HepG2 (cell line): ENCODE data around the gene CENPB. TPM values are rescaled to one million over a fixed set of nuclear protein-coding genes. Genes with fewer than 3 reads are reported as not detected.

Source experiments
- AHR ChIP-seq: IDR thresholded peaks from 2 replicates; pipeline ENCODE4 v1.6.1; 2018; ENCODE audit warnings: missing genetic modification reagents, missing compliant biosample characterization
- ATF7-NPFF ChIP-seq: sonication (generic); formaldehyde crosslinking; IDR thresholded peaks from 2 replicates; pipeline ENCODE4 v1.8.1; 2023; ENCODE audit warnings: mild to moderate bottlenecking, low read depth, missing genetic modification reagents, moderate library complexity
- CREM ChIP-seq, 2 experiments: sonication (generic) in 1 of 2; formaldehyde crosslinking in 1 of 2; IDR thresholded peaks; 2 replicates each; pipeline versions ENCODE4 v1.4.0 to v1.6.1; 2016 to 2020; ENCODE audit warnings: antibody characterized with exemption in 1 of 2, mild to moderate bottlenecking in 1 of 2, missing genetic modification reagents in 1 of 2
- DMAP1 ChIP-seq: IDR thresholded peaks from 2 replicates; pipeline ENCODE4 v1.6.1; 2016
- FOXO1 ChIP-seq: sonication (generic); formaldehyde crosslinking; IDR thresholded peaks from 2 replicates; pipeline ENCODE4 v1.4.0; 2020; ENCODE audit warnings: missing genetic modification reagents
- HNRNPL ChIP-seq: fragments of 200-400 bp; formaldehyde crosslinking; IDR thresholded peaks from 2 replicates; pipeline ENCODE4 v1.6.1; 2017; ENCODE audit warnings: mild to moderate bottlenecking, low read depth, low read length
- KLF16 ChIP-seq, 2 experiments: sonication (generic) in 1 of 2; formaldehyde crosslinking in 1 of 2; IDR thresholded peaks; 2 replicates each; pipeline versions ENCODE4 v1.6.1 to v1.8.0; 2016 to 2023; ENCODE audit warnings: missing genetic modification reagents in 2 of 2, missing compliant biosample characterization in 1 of 2
- NCOR1 ChIP-seq: fragments of 200-600 bp; sonication (generic); IDR thresholded peaks from 2 replicates; pipeline ENCODE4 v1.7.0; 2017; ENCODE audit warnings: antibody characterized with exemption, low read length, borderline replicate concordance
- PHB2 ChIP-seq: fragments of 450-650 bp; IDR thresholded peaks from 2 replicates; pipeline ENCODE4 v1.6.1; 2018; ENCODE audit not compliant: partially characterized antibody
- REPIN1 ChIP-seq: sonication (generic); formaldehyde crosslinking; IDR thresholded peaks from 2 replicates; pipeline ENCODE4 v1.8.0; 2022; ENCODE audit warnings: missing genetic modification reagents, low read depth, mild to moderate bottlenecking, borderline replicate concordance
- RORA ChIP-seq: sonication (generic); formaldehyde crosslinking; IDR thresholded peaks from 2 replicates; pipeline ENCODE4 v1.5.0; 2020; ENCODE audit warnings: mild to moderate bottlenecking, missing genetic modification reagents, moderate library complexity
- ZNF496 ChIP-seq: sonication (generic); formaldehyde crosslinking; IDR thresholded peaks from 2 replicates; pipeline ENCODE4 v1.8.1; 2023; ENCODE audit warnings: mild to moderate bottlenecking, moderate library complexity, missing genetic modification reagents; ENCODE audit not compliant: insufficient replicate concordance
- ZNF501 ChIP-seq: sonication (generic); formaldehyde crosslinking; IDR thresholded peaks from 2 replicates; pipeline ENCODE4 v1.5.1; 2020; ENCODE audit warnings: mild to moderate bottlenecking, moderate library complexity, missing genetic modification reagents
- ZNF547 ChIP-seq: sonication (generic); formaldehyde crosslinking; IDR thresholded peaks from 2 replicates; pipeline ENCODE4 v1.5.1; 2020; ENCODE audit warnings: mild to moderate bottlenecking, missing genetic modification reagents
- ZNF709 ChIP-seq: sonication (generic); formaldehyde crosslinking; IDR thresholded peaks from 2 replicates; pipeline ENCODE4 v1.5.0; 2020; ENCODE audit warnings: mild to moderate bottlenecking, missing genetic modification reagents
- polyA plus RNA-seq, 8 experiments: library from polyadenylated mRNA; depleted of rRNA in 3 of 8; stranded (reverse) in 7 of 8; unstranded in 1 of 8; fragments of >200 nt; fragmentation: Illumina TruSeq in 4 of 8; extraction: Trizol in 4 of 8; gene quantifications; 2 replicates each; pipeline versions ENCODE4 v1.2.1 to v1.2.3, GENCODE V29; 2011 to 2016; ENCODE audit warnings: low read depth in 4 of 8, missing spikeins in 1 of 8, mixed read lengths in 1 of 8; ENCODE audit not compliant: insufficient read depth in 1 of 8
- total RNA-seq, 5 experiments: library from RNA; depleted of rRNA; stranded (reverse); fragments of >200 nt; fragmentation: Illumina TruSeq; extraction: Trizol; gene quantifications; 2 replicates each; pipeline ENCODE4 v1.2.3, GENCODE V29; 2016; ENCODE audit warnings: low read depth in 1 of 5
- TF ChIP-seq, protein P1 (sequence below): sonication (generic); formaldehyde crosslinking; IDR thresholded peaks from 2 replicates; pipeline ENCODE4 v1.4.0; 2020; ENCODE audit warnings: mild to moderate bottlenecking, missing genetic modification reagents
- TF ChIP-seq, protein P2 (sequence below): sonication (generic); formaldehyde crosslinking; IDR thresholded peaks from 2 replicates; pipeline ENCODE4 v1.4.0; 2020; ENCODE audit warnings: missing genetic modification reagents
- TF ChIP-seq, protein P3 (sequence below): sonication (generic); formaldehyde crosslinking; IDR thresholded peaks from 2 replicates; pipeline ENCODE4 v1.5.1; 2020; ENCODE audit warnings: mild to moderate bottlenecking, moderate library complexity, missing genetic modification reagents
- TF ChIP-seq, protein P4 (sequence below), 2 experiments: IDR thresholded peaks; 2 replicates each; pipeline ENCODE4 v1.6.1; 2011 to 2012; ENCODE audit warnings: low read length in 2 of 2, borderline replicate concordance in 1 of 2, low read depth in 1 of 2, mild to moderate bottlenecking in 1 of 2, moderate library complexity in 1 of 2

Gene CENPB
- total and polyA plus RNA-seq, 2 of the 13 experiments (the other 11 are each of a cell fraction or from before 2014, with no cell fraction given): 10.4 to 54.5 TPM

DNA sequence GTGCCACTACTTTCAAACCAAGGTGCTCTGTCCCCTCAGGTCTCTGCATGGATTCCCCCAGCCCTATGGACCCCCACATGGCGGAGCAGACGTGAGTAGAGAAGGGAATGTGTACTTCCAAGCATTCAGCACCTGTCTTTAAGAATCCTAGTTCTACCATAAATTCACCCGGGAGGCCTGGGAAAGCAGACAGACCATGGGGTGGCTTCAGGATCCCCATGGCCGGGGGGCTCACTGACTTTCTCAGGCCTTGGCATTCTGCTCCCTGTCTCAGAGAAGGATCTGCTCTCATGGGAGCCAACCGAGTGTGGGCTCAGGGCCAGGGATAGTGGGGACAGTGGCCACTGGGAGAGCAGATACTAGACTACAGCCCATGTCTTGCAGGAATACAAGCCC is 11.8 kb upstream of the CENPB start (continued):
- TF ChIP-seq AHR (CRISPR knock-in tag) (0 out of 2 replicates have a peak, but pooled peaks have one; percentile 32), PHB2 (no peak), ZNF501 (CRISPR knock-in tag) (peak; percentile 54; the same call in 1 of the 2 replicates), FOXO1 (CRISPR knock-in tag) (0 out of 2 replicates have a peak, but pooled peaks have one; percentile 3), DMAP1 (peak; percentile 21; the same call in 1 of the 2 replicates), HNRNPL (no peak), KLF16 (CRISPR knock-in tag; IDR thresholded peaks at IDR 0.05) (0 out of 4 replicates have a peak, but pooled peaks of 1 of the 2 experiments have one; percentile 7), NCOR1 (peak; percentile 71), ZNF496 (no peak), RORA (CRISPR knock-in tag) (no peak), ZNF709 (0 out of 2 replicates have a peak, but pooled peaks have one; percentile 36), ATF7-NPFF (no peak), ZNF547 (CRISPR knock-in tag) (no peak), REPIN1 (0 out of 2 replicates have a peak, but pooled peaks have one; percentile 40), CREM (IDR thresholded peaks at IDR 0.05) (no peak), CREM (CRISPR knock-in tag; IDR thresholded peaks at IDR 0.05) (no peak)
- TF ChIP-seq, protein P1, sequence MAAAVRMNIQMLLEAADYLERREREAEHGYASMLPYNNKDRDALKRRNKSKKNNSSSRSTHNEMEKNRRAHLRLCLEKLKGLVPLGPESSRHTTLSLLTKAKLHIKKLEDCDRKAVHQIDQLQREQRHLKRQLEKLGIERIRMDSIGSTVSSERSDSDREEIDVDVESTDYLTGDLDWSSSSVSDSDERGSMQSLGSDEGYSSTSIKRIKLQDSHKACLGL (CRISPR knock-in tag): no peak
- TF ChIP-seq, protein P2, sequence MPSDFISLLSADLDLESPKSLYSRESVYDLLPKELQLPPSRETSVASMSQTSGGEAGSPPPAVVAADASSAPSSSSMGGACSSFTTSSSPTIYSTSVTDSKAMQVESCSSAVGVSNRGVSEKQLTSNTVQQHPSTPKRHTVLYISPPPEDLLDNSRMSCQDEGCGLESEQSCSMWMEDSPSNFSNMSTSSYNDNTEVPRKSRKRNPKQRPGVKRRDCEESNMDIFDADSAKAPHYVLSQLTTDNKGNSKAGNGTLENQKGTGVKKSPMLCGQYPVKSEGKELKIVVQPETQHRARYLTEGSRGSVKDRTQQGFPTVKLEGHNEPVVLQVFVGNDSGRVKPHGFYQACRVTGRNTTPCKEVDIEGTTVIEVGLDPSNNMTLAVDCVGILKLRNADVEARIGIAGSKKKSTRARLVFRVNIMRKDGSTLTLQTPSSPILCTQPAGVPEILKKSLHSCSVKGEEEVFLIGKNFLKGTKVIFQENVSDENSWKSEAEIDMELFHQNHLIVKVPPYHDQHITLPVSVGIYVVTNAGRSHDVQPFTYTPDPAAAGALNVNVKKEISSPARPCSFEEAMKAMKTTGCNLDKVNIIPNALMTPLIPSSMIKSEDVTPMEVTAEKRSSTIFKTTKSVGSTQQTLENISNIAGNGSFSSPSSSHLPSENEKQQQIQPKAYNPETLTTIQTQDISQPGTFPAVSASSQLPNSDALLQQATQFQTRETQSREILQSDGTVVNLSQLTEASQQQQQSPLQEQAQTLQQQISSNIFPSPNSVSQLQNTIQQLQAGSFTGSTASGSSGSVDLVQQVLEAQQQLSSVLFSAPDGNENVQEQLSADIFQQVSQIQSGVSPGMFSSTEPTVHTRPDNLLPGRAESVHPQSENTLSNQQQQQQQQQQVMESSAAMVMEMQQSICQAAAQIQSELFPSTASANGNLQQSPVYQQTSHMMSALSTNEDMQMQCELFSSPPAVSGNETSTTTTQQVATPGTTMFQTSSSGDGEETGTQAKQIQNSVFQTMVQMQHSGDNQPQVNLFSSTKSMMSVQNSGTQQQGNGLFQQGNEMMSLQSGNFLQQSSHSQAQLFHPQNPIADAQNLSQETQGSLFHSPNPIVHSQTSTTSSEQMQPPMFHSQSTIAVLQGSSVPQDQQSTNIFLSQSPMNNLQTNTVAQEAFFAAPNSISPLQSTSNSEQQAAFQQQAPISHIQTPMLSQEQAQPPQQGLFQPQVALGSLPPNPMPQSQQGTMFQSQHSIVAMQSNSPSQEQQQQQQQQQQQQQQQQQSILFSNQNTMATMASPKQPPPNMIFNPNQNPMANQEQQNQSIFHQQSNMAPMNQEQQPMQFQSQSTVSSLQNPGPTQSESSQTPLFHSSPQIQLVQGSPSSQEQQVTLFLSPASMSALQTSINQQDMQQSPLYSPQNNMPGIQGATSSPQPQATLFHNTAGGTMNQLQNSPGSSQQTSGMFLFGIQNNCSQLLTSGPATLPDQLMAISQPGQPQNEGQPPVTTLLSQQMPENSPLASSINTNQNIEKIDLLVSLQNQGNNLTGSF (CRISPR knock-in tag): no peak
- TF ChIP-seq, protein P3, sequence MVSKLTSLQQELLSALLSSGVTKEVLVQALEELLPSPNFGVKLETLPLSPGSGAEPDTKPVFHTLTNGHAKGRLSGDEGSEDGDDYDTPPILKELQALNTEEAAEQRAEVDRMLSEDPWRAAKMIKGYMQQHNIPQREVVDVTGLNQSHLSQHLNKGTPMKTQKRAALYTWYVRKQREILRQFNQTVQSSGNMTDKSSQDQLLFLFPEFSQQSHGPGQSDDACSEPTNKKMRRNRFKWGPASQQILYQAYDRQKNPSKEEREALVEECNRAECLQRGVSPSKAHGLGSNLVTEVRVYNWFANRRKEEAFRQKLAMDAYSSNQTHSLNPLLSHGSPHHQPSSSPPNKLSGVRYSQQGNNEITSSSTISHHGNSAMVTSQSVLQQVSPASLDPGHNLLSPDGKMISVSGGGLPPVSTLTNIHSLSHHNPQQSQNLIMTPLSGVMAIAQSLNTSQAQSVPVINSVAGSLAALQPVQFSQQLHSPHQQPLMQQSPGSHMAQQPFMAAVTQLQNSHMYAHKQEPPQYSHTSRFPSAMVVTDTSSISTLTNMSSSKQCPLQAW: 0 out of 2 replicates have a peak, but pooled peaks have one; percentile 28
- TF ChIP-seq, protein P4, sequence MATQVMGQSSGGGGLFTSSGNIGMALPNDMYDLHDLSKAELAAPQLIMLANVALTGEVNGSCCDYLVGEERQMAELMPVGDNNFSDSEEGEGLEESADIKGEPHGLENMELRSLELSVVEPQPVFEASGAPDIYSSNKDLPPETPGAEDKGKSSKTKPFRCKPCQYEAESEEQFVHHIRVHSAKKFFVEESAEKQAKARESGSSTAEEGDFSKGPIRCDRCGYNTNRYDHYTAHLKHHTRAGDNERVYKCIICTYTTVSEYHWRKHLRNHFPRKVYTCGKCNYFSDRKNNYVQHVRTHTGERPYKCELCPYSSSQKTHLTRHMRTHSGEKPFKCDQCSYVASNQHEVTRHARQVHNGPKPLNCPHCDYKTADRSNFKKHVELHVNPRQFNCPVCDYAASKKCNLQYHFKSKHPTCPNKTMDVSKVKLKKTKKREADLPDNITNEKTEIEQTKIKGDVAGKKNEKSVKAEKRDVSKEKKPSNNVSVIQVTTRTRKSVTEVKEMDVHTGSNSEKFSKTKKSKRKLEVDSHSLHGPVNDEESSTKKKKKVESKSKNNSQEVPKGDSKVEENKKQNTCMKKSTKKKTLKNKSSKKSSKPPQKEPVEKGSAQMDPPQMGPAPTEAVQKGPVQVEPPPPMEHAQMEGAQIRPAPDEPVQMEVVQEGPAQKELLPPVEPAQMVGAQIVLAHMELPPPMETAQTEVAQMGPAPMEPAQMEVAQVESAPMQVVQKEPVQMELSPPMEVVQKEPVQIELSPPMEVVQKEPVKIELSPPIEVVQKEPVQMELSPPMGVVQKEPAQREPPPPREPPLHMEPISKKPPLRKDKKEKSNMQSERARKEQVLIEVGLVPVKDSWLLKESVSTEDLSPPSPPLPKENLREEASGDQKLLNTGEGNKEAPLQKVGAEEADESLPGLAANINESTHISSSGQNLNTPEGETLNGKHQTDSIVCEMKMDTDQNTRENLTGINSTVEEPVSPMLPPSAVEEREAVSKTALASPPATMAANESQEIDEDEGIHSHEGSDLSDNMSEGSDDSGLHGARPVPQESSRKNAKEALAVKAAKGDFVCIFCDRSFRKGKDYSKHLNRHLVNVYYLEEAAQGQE (IDR thresholded peaks at IDR 0.05; ENCODE audit: borderline replicate concordance in 1 of 2, low read depth in 1 of 2, low read length in 2 of 2): no peak
